ENCODE data around the gene BMERB1. TPM values are rescaled to one million over a fixed set of nuclear protein-coding genes. Genes with fewer than 3 reads are reported as not detected.

The BMERB1 gene
- total and polyA plus RNA-seq, 9 of the 15 experiments (the other 6 are each of a cell fraction or from before 2014, with no cell fraction given) = 0.29 to 2.9 (median 0.94) TPM

DNA sequence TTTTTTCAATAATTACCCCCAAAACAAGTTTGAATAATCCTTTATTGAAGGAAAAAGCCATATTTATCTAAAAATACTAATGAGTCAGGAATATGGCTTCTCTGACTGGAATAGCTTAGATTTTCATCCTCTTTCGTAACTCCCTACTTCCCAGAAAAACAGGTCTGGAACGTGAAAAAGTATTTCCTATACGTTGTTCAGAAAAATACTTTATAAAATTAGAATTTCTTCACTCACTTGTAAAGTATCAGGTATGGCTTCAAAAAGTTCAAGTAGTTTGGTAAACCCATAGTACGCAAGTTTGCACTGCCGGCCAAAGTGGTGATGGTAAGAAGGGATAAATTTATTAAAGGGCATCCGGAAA is 174.9 kb downstream of the BMERB1 start:
- 92% methylated on average over 6 of the region's 6 CpGs for WGBS (ENCODE audit: insufficient coverage, low coverage, missing lambda C conversion rate)
- TF ChIP-seq U2AF2 (optimal IDR thresholded peaks at IDR 0.05; ENCODE audit: low read depth, low read length) (no peak), ZNF324 (CRISPR knock-in tag; IDR thresholded peaks at IDR 0.05) (no peak), L3MBTL2 (IDR thresholded peaks at IDR 0.05) (no peak), CBX2 (IDR thresholded peaks at IDR 0.05; ENCODE audit: insufficient read depth, low read length, poor library complexity, severe bottlenecking) (no peak), YY1 (IDR thresholded peaks at IDR 0.05; ENCODE audit: borderline replicate concordance in 1 of 3, control insufficient read depth in 1 of 3, extremely low read depth in 1 of 3, insufficient read depth in 3 of 3, insufficient read length in 1 of 3, insufficient replicate concordance in 2 of 3, low read depth in 1 of 3, low read length in 2 of 3) (no peak), MCM2 (IDR thresholded peaks at IDR 0.05; ENCODE audit: low read depth) (no peak), MYC (IDR thresholded peaks at IDR 0.05; ENCODE audit: low read depth, low read length) (no peak), MYC (CRISPR knock-in tag; IDR thresholded peaks at IDR 0.05; ENCODE audit: borderline replicate concordance, low read depth) (no peak), ZZZ3 (IDR thresholded peaks at IDR 0.05) (no peak), RHOXF2B (CRISPR knock-in tag; conservative IDR thresholded peaks at IDR 0.05) (no peak), TAF15 (IDR thresholded peaks at IDR 0.05; ENCODE audit: low read depth, low read length) (no peak)
- intact Hi-C loops (cut with micrococcal nuclease) (no loop called here), in situ Hi-C loops (cut with MboI) (no loop called here)
- Histone ChIP-seq H3K4me1 (replicated peaks in 1 of 2; ENCODE audit: control insufficient read depth in 2 of 2, insufficient read depth in 2 of 2, low read length in 2 of 2) (no peaks in the 10 kb centered on the region; a peak in 3 of 5 replicates), H3K36me3 (ENCODE audit: control insufficient read depth, insufficient read depth, low read length) (peaks cover 55% of the 10 kb centered on the region), H3K27me3 (ENCODE audit: control insufficient read depth in 2 of 2, insufficient read depth in 2 of 2, low read length in 2 of 2) (no peaks in the 10 kb centered on the region), H3K9me1 (ENCODE audit: control insufficient read depth, insufficient read depth, low read length) (peaks cover 7% of the 10 kb centered on the region), H3K4me3 (no peak overlapping the region), H3K9ac (ENCODE audit: insufficient read depth in 1 of 2, low read depth in 2 of 2, low read length in 2 of 2) (no peak overlapping the region), H3K79me2 (ENCODE audit: control insufficient read depth, insufficient read depth, low read length) (no peaks in the 10 kb centered on the region), H4K20me1 (replicated peaks; ENCODE audit: control insufficient read depth, insufficient read depth, low read length) (no peaks in the 10 kb centered on the region), H3K4me2 (ENCODE audit: insufficient read depth, low read length) (no peak overlapping the region), H2AFZ (ENCODE audit: low read depth, low read length) (no peak overlapping the region), H3K27ac (ENCODE audit: extremely low read depth, low read depth, low read length) (no peak overlapping the region), H3K9me3 (replicated peaks; ENCODE audit: control insufficient read depth, insufficient read depth, low read depth, low read length) (no peaks in the 10 kb centered on the region)
- BruUV-seq (replicated peaks) = no TSS peak
- DNase-seq (ENCODE audit: extremely low read depth in 1 of 4, low spot score in 3 of 4) = no peak
- ChIA-PET POLR2A (interaction anchor here (0.9 kb wide), 1 partner anchor 12 kb away, joined by 3 read pairs; no protein-coding TSS in a partner anchor), CTCF (ENCODE audit: low intra/inter-chr PET ratio) (no interaction called here)
- FAIRE-seq = no peak
- no peak for ATAC-seq

Measured in K562 (cell line).